Thyroid gland (tissue), 4 donors: Measurements from ENCODE around the gene RIMKLB.
"Not testable (repeated sequence)": the region's sequence is repeated elsewhere in the genome, so short reads cannot be mapped to it uniquely, and the experiment has no call there.

Source experiments
- POLR2A ChIP-seq, 2 donors: fragments of 450-650 bp; IDR thresholded peaks; one replicate each; pipeline ENCODE4 v1.6.1; 2017; ENCODE audit warnings: antibody characterized with exemption in 2 of 2, mild to moderate bottlenecking in 2 of 2, moderate library complexity in 1 of 2
- TF ChIP-seq, protein P1 (sequence below), 6 experiments: fragments of 200-600 bp in 3 of 6; fragments of 450-650 bp in 3 of 6; sonication (generic) in 3 of 6; IDR thresholded peaks; one replicate each; pipeline ENCODE4 v1.5.1; 2016 to 2019; ENCODE audit warnings: antibody characterized with exemption in 6 of 6, mild to moderate bottlenecking in 2 of 6, inconsistent platforms in 1 of 6, moderate library complexity in 1 of 6

DNA sequence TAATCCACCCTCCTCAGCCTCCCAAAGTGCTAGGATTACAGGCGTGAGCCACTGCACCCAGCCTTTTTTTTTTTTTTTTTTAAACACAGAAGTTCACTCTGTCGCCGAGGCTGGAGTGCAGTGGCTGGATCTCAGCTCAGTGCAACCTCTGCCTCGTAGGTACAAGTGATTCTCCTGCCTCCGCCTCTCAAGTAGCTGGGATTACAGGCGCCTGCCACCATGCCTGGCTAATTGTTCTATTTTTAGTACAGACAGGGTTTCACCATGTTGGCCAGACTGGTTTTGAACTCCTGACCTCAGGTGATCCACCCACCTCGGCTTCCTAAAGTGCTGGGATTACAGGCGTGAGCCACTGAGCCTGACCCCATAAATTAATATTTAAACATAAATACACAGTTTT lies 47.8 kb downstream of the RIMKLB start:
- TF ChIP-seq POLR2A (IDR thresholded peaks at IDR 0.05), result not testable (repeated sequence)
- TF ChIP-seq, protein P1, sequence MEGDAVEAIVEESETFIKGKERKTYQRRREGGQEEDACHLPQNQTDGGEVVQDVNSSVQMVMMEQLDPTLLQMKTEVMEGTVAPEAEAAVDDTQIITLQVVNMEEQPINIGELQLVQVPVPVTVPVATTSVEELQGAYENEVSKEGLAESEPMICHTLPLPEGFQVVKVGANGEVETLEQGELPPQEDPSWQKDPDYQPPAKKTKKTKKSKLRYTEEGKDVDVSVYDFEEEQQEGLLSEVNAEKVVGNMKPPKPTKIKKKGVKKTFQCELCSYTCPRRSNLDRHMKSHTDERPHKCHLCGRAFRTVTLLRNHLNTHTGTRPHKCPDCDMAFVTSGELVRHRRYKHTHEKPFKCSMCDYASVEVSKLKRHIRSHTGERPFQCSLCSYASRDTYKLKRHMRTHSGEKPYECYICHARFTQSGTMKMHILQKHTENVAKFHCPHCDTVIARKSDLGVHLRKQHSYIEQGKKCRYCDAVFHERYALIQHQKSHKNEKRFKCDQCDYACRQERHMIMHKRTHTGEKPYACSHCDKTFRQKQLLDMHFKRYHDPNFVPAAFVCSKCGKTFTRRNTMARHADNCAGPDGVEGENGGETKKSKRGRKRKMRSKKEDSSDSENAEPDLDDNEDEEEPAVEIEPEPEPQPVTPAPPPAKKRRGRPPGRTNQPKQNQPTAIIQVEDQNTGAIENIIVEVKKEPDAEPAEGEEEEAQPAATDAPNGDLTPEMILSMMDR (IDR thresholded peaks at IDR 0.05), result not testable (repeated sequence)
